Testis (tissue), 3 donors: Measurements from ENCODE around the gene RNF220. TPM values are rescaled to one million over a fixed set of nuclear protein-coding genes. Genes with fewer than 3 reads are reported as not detected.

ENCODE experiments used
- DNase-seq: peaks from one replicate; pipeline ENCODE4 v3.0.0-alpha.2; 2019
- H3K27ac ChIP-seq, 2 donors: fragments of 200-600 bp; sonication (generic); one replicate each; pipeline ENCODE4 v1.5.1; 2019
- H3K27me3 ChIP-seq: fragments of 200-600 bp; sonication (generic); one replicate; pipeline ENCODE4 v1.5.1; 2019
- H3K36me3 ChIP-seq: fragments of 200-600 bp; sonication (generic); one replicate; pipeline ENCODE4 v1.5.1; 2017; ENCODE audit warnings: low read depth; ENCODE audit errors: missing control alignments
- H3K4me1 ChIP-seq: fragments of 200-600 bp; sonication (generic); one replicate; pipeline ENCODE4 v1.5.1; 2019
- H3K4me3 ChIP-seq, 2 donors: fragments of 200-600 bp; sonication (generic); one replicate each; pipeline ENCODE4 v1.5.1; 2017 to 2019
- H3K9me3 ChIP-seq: fragments of 200-600 bp; sonication (generic); one replicate; pipeline ENCODE4 v1.5.1; 2017
- CTCF ChIP-seq, 3 experiments: fragments of 450-650 bp in 2 of 3; fragments of 200-600 bp in 1 of 3; sonication (generic) in 1 of 3; IDR thresholded peaks; one replicate each; pipeline ENCODE4 v1.5.1; 2016 to 2019; ENCODE audit warnings: antibody characterized with exemption in 3 of 3, mild to moderate bottlenecking in 2 of 3, moderate library complexity in 1 of 3
- POLR2A ChIP-seq: fragments of 450-650 bp; IDR thresholded peaks from one replicate; pipeline ENCODE4 v1.6.1; 2017; ENCODE audit warnings: antibody characterized with exemption, mild to moderate bottlenecking, moderate library complexity
- WGBS, 2 donors: methylation state at CpG; one replicate each; pipeline ENCODE4 v1.1.5; 2018; 5-methylcytosine and 5-hydroxymethylcytosine counted together
- intact Hi-C: fragments of 100-400 bp; cut with DNase I; formaldehyde crosslinking; loops from one replicate; pipeline ENCODE4 v1.15.1; 2023; ENCODE audit warnings: low total_unique reads
- polyA plus RNA-seq: library from polyadenylated mRNA; stranded (reverse); fragments of 350-450 nt; fragmentation: Illumina TruSeq; extraction: RNeasy Lipid Tissue Mini Kit (QIAGEN cat#74804); gene quantifications from one replicate; pipeline ENCODE4 v1.2.3, GENCODE V29; 2014; ENCODE audit warnings: low read depth, low replicate concordance; ENCODE audit not compliant: insufficient read depth
- total RNA-seq, 2 donors: library from RNA; depleted of rRNA; stranded (reverse); fragments of >200 nt; gene quantifications; one replicate each; pipeline ENCODE4 v1.2.3, GENCODE V29; 2016

Gene RNF220
- total and polyA plus RNA-seq, 3 donors from 2014 or later: 99.3 to 148 (median 126) TPM

- intact Hi-C loops: no loop called here
- no peak overlapping the region for H3K27ac ChIP-seq
- H3K36me3 ChIP-seq: no peaks in the 10 kb centered on the region
- 91 to 94% methylated on average over 5 of the region's 5 CpGs for WGBS, 2 donors
- no peak for DNase-seq
- no peaks in the 10 kb centered on the region for H3K9me3 ChIP-seq
- no peak overlapping the region for H3K4me3 ChIP-seq
- peaks cover 5% of the 10 kb centered on the region for H3K4me1 ChIP-seq
- TF ChIP-seq POLR2A (no peak), CTCF (IDR thresholded peaks at IDR 0.05) (no peak)
- no peaks in the 10 kb centered on the region for H3K27me3 ChIP-seq
Measured at GRCh38 chr1:44483089-44483874, 78.2 kb downstream of the RNF220 start.

DNA sequence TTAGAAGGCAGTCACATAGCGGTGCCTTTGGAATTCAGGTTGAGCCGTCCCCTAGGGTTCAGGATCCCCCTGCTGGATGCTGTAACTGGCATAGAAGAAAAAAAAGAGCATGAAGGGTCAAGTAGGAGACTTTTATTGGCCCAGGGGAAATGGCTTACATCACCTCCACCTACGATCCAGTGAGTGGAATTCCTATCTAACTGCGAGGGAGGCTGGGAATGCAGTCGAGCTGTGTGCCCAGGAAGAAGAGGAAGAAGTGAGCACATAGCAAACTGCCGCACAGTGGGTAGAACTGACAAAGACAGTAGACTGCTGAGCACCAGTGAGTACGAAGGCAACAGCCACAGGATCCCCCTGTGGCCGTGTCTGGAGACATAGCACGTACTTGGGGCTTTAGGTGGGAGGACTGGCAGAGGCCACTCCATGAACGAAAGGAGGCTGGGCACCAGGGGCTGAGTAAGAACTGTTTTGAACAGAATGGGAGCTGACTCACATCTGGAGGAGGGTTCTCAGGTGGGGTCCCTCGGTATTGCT, 79.2 kb downstream of the RNF220 start:
- 70 to 78% methylated on average over 11 of the region's 11 CpGs for WGBS, 2 donors
- no peaks in the 10 kb centered on the region for H3K9me3 ChIP-seq
- no peak overlapping the region for H3K4me3 ChIP-seq
- TF ChIP-seq CTCF (IDR thresholded peaks at IDR 0.05): no peak
- TF ChIP-seq POLR2A: no peak
- no peaks in the 10 kb centered on the region for H3K36me3 ChIP-seq
- no peak for DNase-seq
- no peaks in the 10 kb centered on the region for H3K27me3 ChIP-seq
- H3K4me1 ChIP-seq: peaks cover 5% of the 10 kb centered on the region
- intact Hi-C loops: no loop called here
- no peak overlapping the region for H3K27ac ChIP-seq

- 47 to 52% methylated on average over 13 of the region's 13 CpGs for WGBS, 2 donors
- Histone ChIP-seq H3K27ac (no peak overlapping the region), H3K9me3 (no peaks in the 10 kb centered on the region), H3K4me3 (no peak overlapping the region), H3K36me3 (no peaks in the 10 kb centered on the region), H3K27me3 (no peaks in the 10 kb centered on the region), H3K4me1 (peaks cover 5% of the 10 kb centered on the region)
- intact Hi-C loops: no loop called here
- DNase-seq: no peak
- no peak for TF ChIP-seq CTCF (IDR thresholded peaks at IDR 0.05)
- TF ChIP-seq POLR2A: no peak
Measured at GRCh38 chr1:44485229-44485933, 80.3 kb downstream of the RNF220 start.

DNA sequence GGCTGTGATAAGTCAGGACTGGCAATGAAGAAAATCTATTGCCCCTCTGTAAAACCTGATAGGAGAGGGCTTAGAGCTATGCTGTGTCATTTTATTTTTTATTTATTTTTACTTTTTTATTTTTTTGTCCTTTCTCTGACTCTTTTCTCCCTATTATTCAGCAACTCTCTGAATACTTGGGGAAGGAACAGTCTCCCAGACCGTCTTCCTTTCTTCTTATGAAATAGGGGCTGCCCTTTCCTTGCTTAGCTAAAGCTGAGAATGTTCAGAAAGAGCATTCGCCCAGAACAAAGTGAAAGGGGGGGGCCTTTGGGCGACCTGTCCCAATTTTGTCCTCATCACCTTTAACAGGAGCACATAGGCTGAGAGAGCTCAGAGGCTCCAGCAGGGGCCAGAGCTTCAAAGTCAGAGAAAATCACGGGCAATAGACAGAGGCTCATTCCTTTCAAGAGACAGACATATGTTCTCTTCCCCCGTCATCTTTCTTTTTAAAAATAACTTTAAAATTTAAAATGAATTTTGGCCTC, 80.9 kb downstream of the RNF220 start:
- no peak for DNase-seq
- TF ChIP-seq POLR2A (no peak), CTCF (IDR thresholded peaks at IDR 0.05) (no peak)
- intact Hi-C loops: no loop called here
- Histone ChIP-seq H3K27ac (no peak overlapping the region), H3K36me3 (no peaks in the 10 kb centered on the region), H3K4me3 (no peak overlapping the region), H3K27me3 (no peaks in the 10 kb centered on the region), H3K9me3 (no peaks in the 10 kb centered on the region), H3K4me1 (peaks cover 5% of the 10 kb centered on the region)
- 51 to 53% methylated on average over 5 of the region's 5 CpGs for WGBS, 2 donors
